ENCODE measurements around the gene EGR1.

Gene EGR1

DNA sequence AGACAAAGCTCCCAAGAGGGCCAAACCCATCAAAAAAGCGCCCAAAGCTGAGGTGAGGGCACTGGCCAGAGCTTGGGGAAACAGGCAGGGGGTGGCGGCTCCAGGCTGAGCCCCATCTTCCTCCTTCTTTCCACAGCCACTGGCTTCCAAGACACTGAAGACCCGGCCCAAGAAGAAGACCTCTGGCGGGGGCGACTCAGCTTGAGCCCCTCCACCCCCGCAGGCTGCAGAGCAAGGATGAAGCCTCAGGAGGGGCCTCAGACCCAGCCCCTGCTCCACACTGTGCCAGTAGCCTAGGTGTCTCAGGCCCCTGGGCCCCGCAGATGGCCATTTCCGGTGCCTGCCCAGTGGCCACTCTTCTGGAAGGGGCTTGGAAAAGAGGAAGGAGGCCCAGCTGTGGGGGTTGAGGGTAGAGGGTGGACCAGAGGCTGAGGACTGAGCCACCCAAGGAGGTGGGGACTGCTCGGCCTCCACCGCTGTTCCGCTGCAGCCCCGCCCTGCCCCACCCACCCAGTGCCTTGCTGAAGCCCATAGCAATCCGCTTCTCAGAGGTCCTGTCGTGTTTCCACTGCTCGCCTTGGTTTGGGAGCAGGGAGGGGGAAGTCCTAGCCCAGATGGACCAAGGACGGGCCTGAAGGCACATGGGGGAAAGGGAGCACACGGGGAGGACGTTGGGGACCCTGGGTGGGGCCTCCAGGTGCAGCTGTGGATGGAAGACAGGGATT is 19.6 kb upstream of the EGR1 start:
- Histone ChIP-seq H3K36me3 (replicated peaks) (0 out of 2 replicates have a peak, but pooled peaks cover 3% of the 10 kb centered on the region), H3K27me3 (ENCODE audit: low read depth) (no peaks in the 10 kb centered on the region), H3K4me3 (no peak overlapping the region), H3K4me1 (peaks cover 8% of the 10 kb centered on the region), H3K9me3 (no peaks in the 10 kb centered on the region)
- no peak for DNase-seq (ENCODE audit: low spot score in 2 of 2)
- in situ Hi-C loops (cut with MboI; ENCODE audit: low sequenced_read_pairs): no loop called here

DNA sequence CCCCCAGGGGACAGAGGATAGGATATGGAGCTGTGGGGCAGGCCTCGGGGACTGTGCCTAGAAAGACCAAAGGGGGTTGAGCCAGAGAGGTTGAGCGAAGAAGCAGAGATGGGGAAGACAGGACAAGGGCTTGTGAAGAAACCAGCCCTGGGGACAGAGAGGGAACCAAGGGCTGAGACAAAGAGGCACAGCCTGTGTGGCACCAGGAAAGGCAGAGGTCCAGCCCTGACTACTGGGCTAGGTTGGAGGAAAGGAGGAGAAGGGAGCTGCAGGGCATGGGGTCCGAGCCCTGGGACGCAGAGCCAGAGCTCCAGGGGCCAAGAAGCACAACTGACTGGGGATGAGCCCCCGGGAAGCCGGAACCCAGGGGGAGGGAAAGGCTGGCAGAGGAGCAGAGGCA is 17.2 kb upstream of the EGR1 start:
- H3K9me3 ChIP-seq: no peaks in the 10 kb centered on the region
- no peaks in the 10 kb centered on the region for H3K27me3 ChIP-seq (ENCODE audit: low read depth)
- DNase-seq (ENCODE audit: low spot score in 2 of 2): no peak
- in situ Hi-C loops (cut with MboI; ENCODE audit: low sequenced_read_pairs): no loop called here
- peaks cover 8% of the 10 kb centered on the region for H3K4me1 ChIP-seq
- no peak overlapping the region for H3K4me3 ChIP-seq
- no peaks in the 10 kb centered on the region for H3K36me3 ChIP-seq (replicated peaks)

DNA sequence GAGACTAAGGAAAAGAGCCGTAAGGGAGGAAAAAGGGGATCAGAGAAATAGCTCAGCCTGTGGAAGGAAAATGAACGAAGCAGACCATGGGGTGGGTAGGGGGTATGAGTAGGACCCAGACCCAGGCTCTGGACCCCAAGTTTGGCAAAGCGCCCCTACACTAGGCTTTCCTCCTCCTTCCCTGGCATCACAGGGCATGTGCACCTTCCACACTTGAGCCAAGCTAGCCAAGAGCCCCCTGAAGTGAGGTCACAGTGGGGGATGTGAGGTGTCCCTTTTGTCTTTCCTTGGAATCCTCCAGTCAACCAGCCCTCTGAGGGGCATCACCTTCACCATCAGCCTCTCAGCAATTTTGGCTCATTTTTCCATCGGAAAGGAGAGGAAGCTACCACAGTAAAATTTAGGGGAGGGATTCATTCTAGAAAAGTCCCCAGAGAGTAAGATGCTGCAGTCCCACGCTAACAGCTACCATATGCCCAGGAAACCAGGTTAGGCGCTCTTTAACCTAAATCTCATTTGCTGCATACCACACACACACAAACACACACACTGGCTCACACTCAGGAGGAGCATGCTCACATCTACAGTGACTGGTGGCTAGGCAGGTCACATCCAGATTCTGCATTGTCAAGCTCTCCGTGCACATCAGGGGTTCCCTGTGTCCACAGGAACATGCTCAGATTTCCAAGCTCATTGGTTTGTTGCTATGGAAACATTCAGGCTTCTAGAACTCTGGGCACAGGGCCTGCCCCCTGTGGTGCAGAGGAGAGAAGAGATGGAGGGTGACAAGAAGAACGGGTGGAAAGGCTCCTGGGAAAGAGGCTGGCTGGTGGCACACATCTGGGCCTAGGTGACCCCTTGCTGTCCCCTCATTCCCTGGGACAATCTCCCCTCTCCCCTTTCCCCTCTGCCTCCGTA is 16.5 kb upstream of the EGR1 start:
- no peaks in the 10 kb centered on the region for H3K36me3 ChIP-seq (replicated peaks)
- no peak overlapping the region for H3K4me3 ChIP-seq
- H3K9me3 ChIP-seq: no peaks in the 10 kb centered on the region
- DNase-seq (ENCODE audit: low spot score in 2 of 2): peak in 1 of 2 experiments; percentile 40
- in situ Hi-C loops (cut with MboI; ENCODE audit: low sequenced_read_pairs): no loop called here
- peaks cover 8% of the 10 kb centered on the region for H3K4me1 ChIP-seq
- H3K27me3 ChIP-seq (ENCODE audit: low read depth): no peaks in the 10 kb centered on the region

DNA sequence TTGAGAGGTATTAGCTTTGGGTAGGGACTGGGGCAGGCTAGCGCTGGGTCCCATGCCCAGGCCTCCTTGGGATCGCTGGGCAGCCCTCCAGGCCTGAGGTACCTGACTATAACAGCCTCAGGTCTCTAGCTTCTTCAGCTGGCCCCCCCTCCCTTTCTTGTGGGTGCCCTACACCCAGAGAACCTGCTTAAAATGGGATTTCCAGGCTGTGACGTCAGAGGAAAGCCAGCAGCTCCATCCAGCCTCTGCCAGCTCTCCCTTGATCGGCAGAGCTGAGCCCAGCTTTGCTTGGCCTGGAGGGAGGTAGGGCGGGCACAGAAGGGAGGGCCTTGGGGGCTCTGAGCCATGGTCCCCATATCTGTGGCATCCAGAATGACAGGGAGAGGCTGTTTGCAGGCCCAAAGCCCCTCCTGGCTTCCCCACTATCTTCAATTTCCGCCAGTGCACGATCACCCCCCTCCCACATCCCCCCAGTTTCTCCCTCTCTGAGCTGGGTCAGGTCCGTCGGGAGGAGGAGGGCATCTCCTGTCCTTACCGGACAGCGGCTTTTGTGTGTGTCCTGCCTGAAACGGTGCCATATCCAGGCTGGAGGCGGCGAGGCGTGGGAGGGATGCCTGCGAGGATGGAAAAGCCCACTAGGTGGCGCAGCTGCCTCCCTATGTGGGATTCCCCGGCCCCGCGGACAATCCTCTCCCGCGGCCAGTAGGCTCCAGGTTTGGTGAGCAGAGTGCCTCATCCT is 15.6 kb upstream of the EGR1 start:
- H3K9me3 ChIP-seq: no peaks in the 10 kb centered on the region
- H3K27me3 ChIP-seq (ENCODE audit: low read depth): no peaks in the 10 kb centered on the region
- peak; percentile 81 to 95 for DNase-seq (ENCODE audit: low spot score in 2 of 2)
- H3K36me3 ChIP-seq (replicated peaks): no peaks in the 10 kb centered on the region
- H3K4me1 ChIP-seq: peaks cover 8% of the 10 kb centered on the region
- H3K4me3 ChIP-seq: no peak overlapping the region
- in situ Hi-C loops (cut with MboI; ENCODE audit: low sequenced_read_pairs): loop anchor here (5.0 kb wide), 1 partner anchor 53 kb away; no protein-coding TSS in a partner anchor

GRCh38 chr5:138450971-138451370 is 14.3 kb upstream of the EGR1 start:
- Histone ChIP-seq H3K4me3 (no peak overlapping the region), H3K4me1 (peaks cover 8% of the 10 kb centered on the region), H3K27me3 (ENCODE audit: low read depth) (no peaks in the 10 kb centered on the region), H3K36me3 (replicated peaks) (no peaks in the 10 kb centered on the region), H3K9me3 (no peaks in the 10 kb centered on the region)
- in situ Hi-C loops (cut with MboI; ENCODE audit: low sequenced_read_pairs): loop anchor here (5.0 kb wide), 1 partner anchor 51 kb away; no protein-coding TSS in a partner anchor
- no peak for DNase-seq (ENCODE audit: low spot score in 2 of 2)

DNA sequence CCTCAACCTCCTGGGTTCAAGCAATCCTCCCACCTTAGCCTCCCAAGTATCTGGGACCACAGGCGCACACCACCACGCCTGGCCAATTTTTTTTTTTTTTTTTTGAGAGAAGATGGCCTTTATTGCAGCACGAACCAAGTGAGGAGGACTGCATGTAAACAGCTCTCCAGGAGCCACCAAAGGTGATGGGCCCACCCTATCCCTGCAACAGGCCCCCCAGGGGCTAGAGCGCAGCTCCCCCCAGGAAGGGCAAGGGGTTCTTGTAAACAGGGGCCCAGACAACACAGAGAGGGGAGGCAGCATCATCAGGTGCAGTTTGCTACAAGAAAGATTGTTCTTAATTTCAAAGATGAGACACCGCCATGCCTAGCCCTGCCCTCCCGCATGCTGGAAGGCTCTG is 12.6 kb upstream of the EGR1 start:
- no peak for DNase-seq (ENCODE audit: low spot score in 2 of 2)
- Histone ChIP-seq H3K4me3 (no peak overlapping the region), H3K4me1 (peaks cover 8% of the 10 kb centered on the region), H3K36me3 (replicated peaks) (no peaks in the 10 kb centered on the region), H3K9me3 (no peaks in the 10 kb centered on the region), H3K27me3 (ENCODE audit: low read depth) (no peaks in the 10 kb centered on the region)
- in situ Hi-C loops (cut with MboI; ENCODE audit: low sequenced_read_pairs): loop anchor here (5.0 kb wide), 1 partner anchor 50 kb away; no protein-coding TSS in a partner anchor

DNA sequence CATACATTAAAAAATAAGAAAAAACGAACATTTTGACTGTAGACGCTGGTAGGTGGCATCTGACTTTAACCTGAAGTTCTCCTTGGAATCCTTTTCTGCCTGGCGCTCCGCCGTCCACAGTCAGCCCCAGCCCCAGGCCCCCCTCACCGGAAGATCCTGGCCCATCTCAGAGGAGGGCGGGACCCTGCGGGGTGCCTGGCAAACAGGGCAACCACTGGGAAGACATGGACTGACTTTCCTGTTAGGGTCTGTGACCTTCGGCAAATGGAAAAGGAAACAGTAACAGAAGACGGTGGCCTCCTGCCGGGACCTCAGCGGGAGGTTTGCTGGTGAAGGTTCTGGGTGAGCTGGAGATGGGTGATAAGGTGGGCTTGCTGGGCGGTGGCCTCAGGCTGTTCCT is 11.7 kb upstream of the EGR1 start:
- Histone ChIP-seq H3K27me3 (ENCODE audit: low read depth) (no peaks in the 10 kb centered on the region), H3K4me3 (no peak overlapping the region), H3K9me3 (no peaks in the 10 kb centered on the region), H3K36me3 (replicated peaks) (no peaks in the 10 kb centered on the region), H3K4me1 (peaks cover 8% of the 10 kb centered on the region)
- in situ Hi-C loops (cut with MboI; ENCODE audit: low sequenced_read_pairs): loop anchor here (5.0 kb wide), 1 partner anchor 49 kb away; no protein-coding TSS in a partner anchor
- DNase-seq (ENCODE audit: low spot score in 2 of 2): no peak

DNA sequence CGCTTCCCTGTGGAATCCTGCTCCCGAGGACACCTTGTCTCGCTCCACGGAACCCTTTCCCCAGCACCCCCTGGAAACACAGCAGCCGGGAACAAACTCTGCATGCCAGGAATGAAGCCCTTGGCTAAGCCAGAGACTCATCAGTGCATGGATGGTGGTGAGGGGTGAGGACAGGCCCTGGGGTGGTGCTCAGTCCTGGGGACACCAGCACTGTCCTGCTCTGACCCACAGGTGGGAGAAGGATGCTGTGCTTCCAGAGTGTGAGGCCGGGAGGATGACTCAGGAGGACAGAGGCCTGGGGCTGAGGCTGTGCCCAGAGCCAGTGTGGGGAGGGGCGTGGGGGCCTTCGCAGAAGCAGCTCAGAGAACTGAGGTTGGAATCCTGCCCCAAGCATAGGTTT is 11.2 kb upstream of the EGR1 start:
- Histone ChIP-seq H3K36me3 (replicated peaks) (no peaks in the 10 kb centered on the region), H3K27me3 (ENCODE audit: low read depth) (no peaks in the 10 kb centered on the region), H3K4me1 (peaks cover 8% of the 10 kb centered on the region), H3K4me3 (no peak overlapping the region), H3K9me3 (no peaks in the 10 kb centered on the region)
- DNase-seq (ENCODE audit: low spot score in 2 of 2): no peak
- in situ Hi-C loops (cut with MboI; ENCODE audit: low sequenced_read_pairs): loop anchor here (5.0 kb wide), 1 partner anchor 48 kb away; no protein-coding TSS in a partner anchor

DNA sequence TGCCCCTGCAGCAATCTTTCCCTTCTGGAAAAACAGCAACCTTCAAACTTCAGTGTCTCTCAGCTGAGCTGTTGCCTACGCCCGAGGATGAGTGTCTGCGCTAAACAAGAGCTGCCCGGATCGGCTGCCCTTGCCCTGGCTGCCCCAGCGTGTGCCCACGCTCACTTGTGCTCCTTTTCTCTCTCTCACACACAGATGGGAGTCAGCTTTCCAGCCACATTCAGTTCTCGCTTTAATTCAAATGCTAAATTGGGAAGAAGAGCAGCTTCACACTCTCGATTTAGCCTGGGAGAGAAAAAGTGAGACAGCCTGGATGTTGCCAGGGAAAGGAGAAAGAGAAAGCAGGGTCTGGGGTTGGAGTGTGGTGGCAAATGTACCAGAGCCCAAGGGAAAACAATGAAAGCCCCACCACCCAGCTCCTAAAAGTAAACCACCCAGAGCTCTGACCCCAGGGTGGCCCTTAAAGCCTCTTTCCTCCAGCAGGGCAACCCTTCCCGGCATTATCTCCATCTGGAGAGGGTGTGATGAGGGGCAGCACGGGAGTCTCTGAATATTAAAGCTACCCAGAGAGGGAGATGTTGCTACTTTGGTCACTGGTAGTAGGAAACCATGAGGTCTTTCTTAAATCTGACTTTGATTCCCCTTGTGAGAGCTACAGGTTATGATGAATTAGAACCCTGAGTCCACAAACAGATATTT is 9.9 kb upstream of the EGR1 start:
- H3K36me3 ChIP-seq (replicated peaks): no peaks in the 10 kb centered on the region
- no peaks in the 10 kb centered on the region for H3K27me3 ChIP-seq (ENCODE audit: low read depth)
- in situ Hi-C loops (cut with MboI; ENCODE audit: low sequenced_read_pairs): no loop called here
- DNase-seq (ENCODE audit: low spot score in 2 of 2): no peak
- H3K4me1 ChIP-seq: no peaks in the 10 kb centered on the region
- no peaks in the 10 kb centered on the region for H3K9me3 ChIP-seq
- H3K4me3 ChIP-seq: no peak overlapping the region

GRCh38 chr5:138457531-138458275 is 7.6 kb upstream of the EGR1 start:
- DNase-seq (ENCODE audit: low spot score in 2 of 2): no peak
- Histone ChIP-seq H3K9me3 (no peaks in the 10 kb centered on the region), H3K4me3 (no peak overlapping the region), H3K27me3 (ENCODE audit: low read depth) (no peaks in the 10 kb centered on the region), H3K36me3 (replicated peaks) (no peaks in the 10 kb centered on the region), H3K4me1 (no peaks in the 10 kb centered on the region)
- in situ Hi-C loops (cut with MboI; ENCODE audit: low sequenced_read_pairs): no loop called here

- Histone ChIP-seq H3K4me3 (no peak overlapping the region), H3K4me1 (peaks cover under 1% of the 10 kb centered on the region; the same call in 1 of the 2 replicates), H3K27me3 (ENCODE audit: low read depth) (no peaks in the 10 kb centered on the region), H3K9me3 (no peaks in the 10 kb centered on the region), H3K36me3 (replicated peaks) (no peaks in the 10 kb centered on the region)
- in situ Hi-C loops (cut with MboI; ENCODE audit: low sequenced_read_pairs): no loop called here
- no peak for DNase-seq (ENCODE audit: low spot score in 2 of 2)
Measured at GRCh38 chr5:138458384-138458783, 6.9 kb upstream of the EGR1 start.

DNA sequence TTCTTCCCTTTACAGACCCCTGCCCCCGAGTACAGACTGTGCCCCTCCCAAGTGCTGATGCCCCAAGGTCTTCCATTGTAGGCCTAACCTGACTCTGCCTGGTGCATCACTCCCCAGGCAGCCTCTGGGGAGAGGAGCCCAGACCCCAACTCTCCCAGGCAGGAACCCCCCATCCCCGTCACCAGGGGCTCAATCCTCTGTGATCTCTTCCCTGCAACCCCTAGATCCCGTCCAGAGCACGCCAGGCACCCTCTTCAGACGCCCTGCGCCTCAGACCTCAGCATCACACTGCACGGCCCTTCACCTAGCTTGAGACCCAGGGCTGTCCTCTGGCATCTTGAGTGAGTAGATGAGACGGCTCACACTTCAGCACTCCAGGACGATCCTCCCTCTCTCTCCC is 6.4 kb upstream of the EGR1 start:
- in situ Hi-C loops (cut with MboI; ENCODE audit: low sequenced_read_pairs): no loop called here
- Histone ChIP-seq H3K36me3 (replicated peaks) (no peaks in the 10 kb centered on the region), H3K9me3 (no peaks in the 10 kb centered on the region), H3K4me3 (no peak overlapping the region), H3K4me1 (peaks cover 5% of the 10 kb centered on the region; the same call in 1 of the 2 replicates), H3K27me3 (ENCODE audit: low read depth) (no peaks in the 10 kb centered on the region)
- DNase-seq (ENCODE audit: low spot score in 2 of 2): no peak

Data from HAP-1 (cell line).